Natural killer cell (primary cell): ENCODE data around the gene MYH4. TPM values are rescaled to one million over a fixed set of nuclear protein-coding genes. Genes with fewer than 3 reads are reported as not detected.

Source experiments
- ATAC-seq, 3 donors: fragments of 150-1000 bp in 2 of 3; fragments of 200-7000 bp in 1 of 3; cut with Tn5 transposase; 1 replicate in 1 of 3; 2 replicates in 2 of 3; pipeline ENCODE4 v1.10.0; 2021; ENCODE audit warnings: mild to moderate bottlenecking in 2 of 3, moderate library complexity in 2 of 3
- DNase-seq, 2 donors: peaks; one replicate each; pipeline versions ENCODE4 v3.0.0 to v3.0.0-alpha.2; 2013 to 2021; ENCODE audit warnings: mixed read lengths in 1 of 2
- H3K27ac ChIP-seq: one replicate; pipeline ENCODE4 v1.5.1; 2013; ENCODE audit warnings: mild to moderate bottlenecking, low read length
- H3K27me3 ChIP-seq: one replicate; pipeline ENCODE4 v1.6.1; 2013; ENCODE audit warnings: low read length; ENCODE audit not compliant: control insufficient read depth, insufficient read depth
- H3K36me3 ChIP-seq: one replicate; pipeline ENCODE4 v1.6.1; 2013; ENCODE audit warnings: low read length; ENCODE audit not compliant: control insufficient read depth, insufficient read depth
- H3K4me1 ChIP-seq: one replicate; pipeline ENCODE4 v1.6.1; 2013; ENCODE audit warnings: low read length; ENCODE audit not compliant: control insufficient read depth, insufficient read depth
- H3K4me3 ChIP-seq: one replicate; pipeline ENCODE4 v1.5.1; 2013; ENCODE audit warnings: low read length
- H3K9me3 ChIP-seq: one replicate; pipeline ENCODE4 v1.6.1; 2013; ENCODE audit warnings: low read length; ENCODE audit not compliant: control insufficient read depth, insufficient read depth
- H3K27ac Mint-ChIP-seq, 2 donors: one replicate each; pipeline ENCODE4 v1.8.0; 2022; ENCODE audit warnings: mild to moderate bottlenecking in 2 of 2, mixed read lengths in 2 of 2, moderate library complexity in 1 of 2
- H3K27me3 Mint-ChIP-seq, 2 donors: one replicate each; pipeline ENCODE4 v1.8.0; 2022; ENCODE audit warnings: low read depth in 2 of 2, mixed read lengths in 2 of 2
- H3K36me3 Mint-ChIP-seq: one replicate; pipeline ENCODE4 v1.8.0; 2022; ENCODE audit warnings: mixed read lengths
- H3K4me1 Mint-ChIP-seq, 2 donors: one replicate each; pipeline ENCODE4 v1.8.0; 2022; ENCODE audit warnings: mixed read lengths in 2 of 2
- H3K4me3 Mint-ChIP-seq: one replicate; pipeline ENCODE4 v1.8.0; 2022; ENCODE audit warnings: mild to moderate bottlenecking, moderate library complexity, mixed read lengths
- H3K9me3 Mint-ChIP-seq, 2 donors: one replicate each; pipeline ENCODE4 v1.8.0; 2022; ENCODE audit warnings: mixed read lengths in 2 of 2
- CTCF ChIP-seq: fragments of 200-600 bp; IDR thresholded peaks from one replicate; pipeline ENCODE4 v1.8.0; 2022; ENCODE audit warnings: antibody characterized with exemption
- WGBS: methylation state at CpG from one replicate; pipeline ENCODE4 v1.1.7; 2013; ENCODE audit warnings: missing lambda C conversion rate; ENCODE audit not compliant: insufficient coverage; 5-methylcytosine and 5-hydroxymethylcytosine counted together
- intact Hi-C: fragments of 100-400 bp; cut with micrococcal nuclease; formaldehyde crosslinking; loops from one replicate; pipeline ENCODE4 v1.14.2; 2022
- total RNA-seq, 4 donors: library from RNA; stranded (reverse); fragments of 120-200 nt in 1 of 4; gene quantifications; one replicate each; pipeline versions ENCODE4 v1.2.3 to v1.2.4, GENCODE V29; 2013 to 2022

The MYH4 gene
- total RNA-seq, 3 donors from 2014 or later (not counting 1 experiment from before 2014, with no cell fraction given), result not detected

DNA sequence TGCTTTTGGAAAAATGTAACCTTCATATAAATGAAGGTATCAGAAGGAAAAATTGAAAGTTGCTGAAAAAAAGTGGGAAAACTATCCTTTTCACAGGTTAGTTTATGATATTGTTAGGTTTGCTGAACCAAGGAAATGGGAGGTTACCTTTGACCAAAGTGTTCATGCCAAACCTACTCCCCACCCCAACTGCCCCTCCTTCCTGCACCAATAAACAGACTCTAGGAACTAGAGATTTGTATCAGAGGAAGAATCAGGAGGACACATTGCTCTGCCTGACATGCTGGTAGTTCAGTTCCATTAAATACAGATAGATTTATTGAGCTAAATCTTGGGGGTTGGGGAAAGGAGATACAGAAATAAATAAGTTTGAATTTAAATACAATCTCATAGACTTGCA lies 65.8 kb downstream of the MYH4 start:
- H3K27me3 Mint-ChIP-seq, result peaks cover 19 to 25% of the 10 kb centered on the region in 2 donors
- H3K9me3 Mint-ChIP-seq, result no peaks in the 10 kb centered on the region
- H3K4me1 Mint-ChIP-seq, result no peaks in the 10 kb centered on the region
- intact Hi-C loops, result no loop called here
- H3K4me3 Mint-ChIP-seq, result no peak overlapping the region
- no peak overlapping the region for H3K27ac Mint-ChIP-seq
- H3K36me3 Mint-ChIP-seq, result no peaks in the 10 kb centered on the region
- ATAC-seq (no peak), DNase-seq (no peak)
- peaks cover 2% of the 10 kb centered on the region for H3K27me3 ChIP-seq
- H3K36me3 ChIP-seq, result no peaks in the 10 kb centered on the region
- no peaks in the 10 kb centered on the region for H3K9me3 ChIP-seq
- H3K27ac ChIP-seq, result no peak overlapping the region
- H3K4me1 ChIP-seq, result no peaks in the 10 kb centered on the region
- no peak overlapping the region for H3K4me3 ChIP-seq
- TF ChIP-seq CTCF, result no peak

GRCh38 chr17:10398352-10398751 lies 71.0 kb downstream of the MYH4 start:
- TF ChIP-seq CTCF, result no peak
- ATAC-seq, result no peak
- H3K36me3 ChIP-seq, result no peaks in the 10 kb centered on the region
- intact Hi-C loops, result no loop called here
- no peaks in the 10 kb centered on the region for H3K9me3 ChIP-seq
- H3K4me1 ChIP-seq, result no peaks in the 10 kb centered on the region
- no peak overlapping the region for H3K27ac ChIP-seq
- no peaks in the 10 kb centered on the region for H3K36me3 Mint-ChIP-seq
- no peak overlapping the region for H3K4me3 ChIP-seq
- no peak overlapping the region for H3K4me3 Mint-ChIP-seq
- H3K27ac Mint-ChIP-seq, result no peak overlapping the region
- WGBS, result 83% methylated on average over 9 of the region's 9 CpGs
- no peaks in the 10 kb centered on the region for H3K9me3 Mint-ChIP-seq
- H3K27me3 ChIP-seq, result no peaks in the 10 kb centered on the region
- no peak for DNase-seq
- peaks cover 30 to 45% of the 10 kb centered on the region in 2 donors for H3K27me3 Mint-ChIP-seq
- no peaks in the 10 kb centered on the region for H3K4me1 Mint-ChIP-seq

DNA sequence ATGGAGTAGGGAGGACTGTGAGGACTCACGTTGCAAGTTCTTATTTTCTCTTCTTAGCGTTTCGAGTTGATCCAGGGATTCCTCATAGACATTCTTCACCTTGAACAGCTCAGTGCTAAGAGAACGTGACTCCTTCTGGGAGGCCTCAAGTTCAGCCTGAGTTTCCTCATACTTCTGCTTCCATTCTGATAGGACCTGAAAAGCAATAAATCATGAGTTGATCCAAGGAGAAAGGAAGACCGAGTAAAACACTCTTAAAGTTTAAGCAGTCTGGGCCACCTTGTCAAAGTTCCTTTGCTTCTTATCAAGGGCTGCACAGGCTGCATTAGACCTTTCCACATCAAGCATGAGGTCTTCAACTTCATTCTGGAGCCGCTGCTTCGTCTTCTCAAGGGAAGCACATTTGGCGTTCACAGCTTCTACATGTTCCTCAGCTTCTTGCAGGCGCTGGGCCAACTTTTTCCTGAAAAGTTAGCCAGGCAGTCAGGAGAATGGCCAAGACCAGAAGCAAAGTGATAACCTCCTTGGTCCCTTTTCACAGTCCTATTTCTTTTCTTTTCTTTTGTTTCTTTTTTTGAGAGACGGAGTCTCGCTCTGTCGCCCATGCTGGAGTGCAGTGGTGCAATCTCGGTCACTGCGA lies 72.7 kb downstream of the MYH4 start:
- Mint-ChIP-seq H3K36me3 (no peaks in the 10 kb centered on the region), H3K9me3 (no peaks in the 10 kb centered on the region), H3K4me1 (no peaks in the 10 kb centered on the region), H3K27me3 (peaks cover 34 to 62% of the 10 kb centered on the region in 2 donors), H3K4me3 (no peak overlapping the region), H3K27ac (no peak overlapping the region)
- H3K9me3 ChIP-seq, result no peaks in the 10 kb centered on the region
- no peaks in the 10 kb centered on the region for H3K4me1 ChIP-seq
- no peaks in the 10 kb centered on the region for H3K27me3 ChIP-seq
- no peaks in the 10 kb centered on the region for H3K36me3 ChIP-seq
- DNase-seq (no peak), ATAC-seq (no peak)
- no peak for TF ChIP-seq CTCF
- 61% methylated on average over 14 of the region's 14 CpGs for WGBS
- no peak overlapping the region for H3K4me3 ChIP-seq
- H3K27ac ChIP-seq, result no peak overlapping the region
- intact Hi-C loops, result no loop called here

DNA sequence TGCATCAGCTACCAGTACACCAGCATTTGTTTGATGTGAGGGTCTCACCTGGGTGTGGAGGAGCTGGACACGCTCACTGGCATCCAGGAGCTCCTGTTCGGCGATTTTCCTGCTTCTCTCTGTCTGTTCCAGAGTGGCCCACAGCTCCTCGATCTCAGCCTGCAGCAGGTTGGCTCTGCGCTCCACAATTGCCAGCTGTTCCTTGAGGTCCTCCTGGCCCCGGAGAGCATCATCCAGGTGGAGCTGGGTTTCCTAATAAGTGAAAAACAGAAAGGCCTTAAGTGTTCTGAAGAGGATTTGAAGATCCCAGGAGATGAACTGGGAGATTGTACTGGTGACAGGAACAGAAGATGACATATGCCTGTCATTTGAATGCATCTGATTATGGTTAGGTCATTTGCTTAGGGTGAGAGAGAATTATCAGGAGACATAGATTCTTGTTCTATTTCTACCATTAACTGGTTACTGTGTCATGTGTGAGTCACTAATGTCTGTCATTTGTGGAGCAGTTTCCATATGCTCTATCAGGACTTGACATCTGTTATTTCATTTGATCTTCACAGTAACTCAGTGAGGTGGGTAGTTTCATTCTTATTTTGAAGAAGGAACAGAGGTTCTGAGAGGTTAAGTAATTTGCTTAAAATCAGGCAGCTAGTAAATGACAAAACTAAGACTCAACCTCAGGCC lies 75.0 kb downstream of the MYH4 start:
- H3K4me3 Mint-ChIP-seq, result no peak overlapping the region
- peaks cover 33 to 62% of the 10 kb centered on the region in 2 donors for H3K27me3 Mint-ChIP-seq
- Histone ChIP-seq H3K4me1 (no peaks in the 10 kb centered on the region), H3K4me3 (no peak overlapping the region), H3K9me3 (no peaks in the 10 kb centered on the region), H3K36me3 (no peaks in the 10 kb centered on the region), H3K27me3 (no peaks in the 10 kb centered on the region), H3K27ac (no peak overlapping the region)
- H3K36me3 Mint-ChIP-seq, result no peaks in the 10 kb centered on the region
- H3K9me3 Mint-ChIP-seq, result no peaks in the 10 kb centered on the region
- H3K27ac Mint-ChIP-seq, result no peak overlapping the region
- no peak for TF ChIP-seq CTCF
- DNase-seq (no peak), ATAC-seq (no peak)
- WGBS, result 87% methylated on average over 6 of the region's 6 CpGs
- intact Hi-C loops, result no loop called here
- no peaks in the 10 kb centered on the region for H3K4me1 Mint-ChIP-seq
